RWPE1 (cell line): ENCODE results near the gene PUS1.

ENCODE experiments used
- CTCF ChIA-PET: fragments of 350-600 bp; sonication (Branson Sonifier 250); formaldehyde crosslinking; extraction: SDS; loops from one replicate; lab custom pipeline; 2021; lab: Yijun Ruan, JAX
- POLR2A ChIA-PET: fragments of 400-600 bp; formaldehyde crosslinking; extraction: SDS; loops from one replicate; lab custom pipeline; 2020; ENCODE audit warnings: antibody characterized with exemption; ENCODE audit not compliant: low non-redundant PET; lab: Yijun Ruan, JAX
- DNase-seq: peaks from one replicate; pipeline ENCODE4 v3.0.0; 2012; ENCODE audit warnings: low spot score
- H3K27ac ChIP-seq: fragments of 450-650 bp; 2 replicates; pipeline ENCODE4 v1.5.1; 2017
- TF ChIP-seq, protein P1 (sequence below): fragments of 450-650 bp; conservative IDR thresholded peaks from 2 replicates; pipeline ENCODE4 v1.5.1; 2017; ENCODE audit warnings: low read depth, mild to moderate bottlenecking

Gene PUS1

DNA sequence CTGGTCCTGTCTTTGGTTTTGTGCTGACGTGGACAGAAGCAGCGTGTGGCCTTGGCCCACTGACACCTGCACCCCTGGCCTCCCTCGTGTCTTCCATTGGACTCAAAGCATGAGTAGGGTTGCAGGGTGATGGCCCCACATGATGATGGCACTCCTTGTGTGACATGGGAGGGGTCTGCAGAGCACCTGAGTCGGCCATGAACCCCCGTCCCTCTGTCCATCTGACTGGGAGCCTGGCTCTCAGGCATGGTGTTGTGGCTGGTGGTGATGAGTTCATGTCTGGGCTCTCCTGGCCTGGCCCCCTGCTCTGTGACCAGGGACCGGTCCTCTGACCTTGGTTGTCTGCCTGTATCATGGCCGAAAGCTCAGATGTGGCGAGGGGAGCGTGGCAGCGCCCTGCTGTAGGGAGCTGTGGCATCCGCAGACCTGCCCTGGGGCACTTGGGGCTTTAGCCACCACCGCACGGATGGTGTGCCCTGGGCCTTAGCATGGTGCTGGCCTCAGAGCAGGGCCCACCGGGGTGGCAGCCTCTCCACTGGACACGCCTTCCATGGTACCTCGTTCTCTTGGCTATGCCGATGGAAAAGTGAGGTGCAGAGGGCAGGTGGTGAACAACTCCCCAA lies 17.9 kb upstream of the PUS1 start:
- DNase-seq, result no peak
- TF ChIP-seq, protein P1, sequence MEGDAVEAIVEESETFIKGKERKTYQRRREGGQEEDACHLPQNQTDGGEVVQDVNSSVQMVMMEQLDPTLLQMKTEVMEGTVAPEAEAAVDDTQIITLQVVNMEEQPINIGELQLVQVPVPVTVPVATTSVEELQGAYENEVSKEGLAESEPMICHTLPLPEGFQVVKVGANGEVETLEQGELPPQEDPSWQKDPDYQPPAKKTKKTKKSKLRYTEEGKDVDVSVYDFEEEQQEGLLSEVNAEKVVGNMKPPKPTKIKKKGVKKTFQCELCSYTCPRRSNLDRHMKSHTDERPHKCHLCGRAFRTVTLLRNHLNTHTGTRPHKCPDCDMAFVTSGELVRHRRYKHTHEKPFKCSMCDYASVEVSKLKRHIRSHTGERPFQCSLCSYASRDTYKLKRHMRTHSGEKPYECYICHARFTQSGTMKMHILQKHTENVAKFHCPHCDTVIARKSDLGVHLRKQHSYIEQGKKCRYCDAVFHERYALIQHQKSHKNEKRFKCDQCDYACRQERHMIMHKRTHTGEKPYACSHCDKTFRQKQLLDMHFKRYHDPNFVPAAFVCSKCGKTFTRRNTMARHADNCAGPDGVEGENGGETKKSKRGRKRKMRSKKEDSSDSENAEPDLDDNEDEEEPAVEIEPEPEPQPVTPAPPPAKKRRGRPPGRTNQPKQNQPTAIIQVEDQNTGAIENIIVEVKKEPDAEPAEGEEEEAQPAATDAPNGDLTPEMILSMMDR, result no peak
- ChIA-PET POLR2A (no interaction called here), CTCF (interaction anchor here (0.6 to 0.7 kb wide), 2 partner anchors 17 to 23 kb away, joined by 3 read pairs; no protein-coding TSS in a partner anchor)
- H3K27ac ChIP-seq, result peak overlapping the region; percentile 68

DNA sequence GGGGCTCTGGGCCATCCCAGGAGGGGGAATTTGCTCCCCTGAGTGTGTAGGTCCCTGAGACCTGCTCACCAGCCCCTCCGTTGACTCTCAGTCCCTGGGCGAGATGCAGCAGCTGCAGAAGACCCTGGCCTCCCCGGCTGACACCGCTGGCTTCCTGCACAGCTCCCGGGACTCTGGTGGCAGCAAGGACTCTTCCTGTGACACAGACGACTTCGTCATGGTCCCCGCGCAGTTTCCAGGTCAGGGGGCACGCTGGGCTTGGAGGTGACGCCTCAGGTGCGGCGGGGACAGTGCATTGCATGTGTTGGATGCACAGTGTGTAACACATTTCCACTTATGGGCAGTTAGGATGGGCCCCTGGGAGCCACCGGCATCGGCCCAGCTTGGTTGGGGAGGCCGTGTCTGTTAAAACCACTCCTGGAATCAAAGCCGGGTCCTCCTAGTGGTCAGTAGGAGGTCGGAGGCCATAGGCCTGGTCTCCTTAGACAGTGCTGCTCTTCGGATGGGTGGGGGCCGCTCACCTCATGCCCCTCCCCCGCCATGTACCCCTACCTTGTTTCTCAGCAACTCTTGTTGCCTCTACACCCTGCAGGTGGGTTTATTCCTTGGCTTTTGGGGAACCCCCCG lies 17.1 kb upstream of the PUS1 start:
- TF ChIP-seq, protein P1, result no peak
- CTCF ChIA-PET, result interaction anchor here (0.6 to 1.2 kb wide), 3 partner anchors 16 to 22 kb away, joined by 3 read pairs; partner anchors contain the start of gene PUS1
- no peak for DNase-seq
- POLR2A ChIA-PET, result interaction anchor here (0.6 kb wide), 1 partner anchor 11 kb away, joined by 5 read pairs; no protein-coding TSS in a partner anchor
- H3K27ac ChIP-seq, result peak overlapping the region; percentile 68

DNA sequence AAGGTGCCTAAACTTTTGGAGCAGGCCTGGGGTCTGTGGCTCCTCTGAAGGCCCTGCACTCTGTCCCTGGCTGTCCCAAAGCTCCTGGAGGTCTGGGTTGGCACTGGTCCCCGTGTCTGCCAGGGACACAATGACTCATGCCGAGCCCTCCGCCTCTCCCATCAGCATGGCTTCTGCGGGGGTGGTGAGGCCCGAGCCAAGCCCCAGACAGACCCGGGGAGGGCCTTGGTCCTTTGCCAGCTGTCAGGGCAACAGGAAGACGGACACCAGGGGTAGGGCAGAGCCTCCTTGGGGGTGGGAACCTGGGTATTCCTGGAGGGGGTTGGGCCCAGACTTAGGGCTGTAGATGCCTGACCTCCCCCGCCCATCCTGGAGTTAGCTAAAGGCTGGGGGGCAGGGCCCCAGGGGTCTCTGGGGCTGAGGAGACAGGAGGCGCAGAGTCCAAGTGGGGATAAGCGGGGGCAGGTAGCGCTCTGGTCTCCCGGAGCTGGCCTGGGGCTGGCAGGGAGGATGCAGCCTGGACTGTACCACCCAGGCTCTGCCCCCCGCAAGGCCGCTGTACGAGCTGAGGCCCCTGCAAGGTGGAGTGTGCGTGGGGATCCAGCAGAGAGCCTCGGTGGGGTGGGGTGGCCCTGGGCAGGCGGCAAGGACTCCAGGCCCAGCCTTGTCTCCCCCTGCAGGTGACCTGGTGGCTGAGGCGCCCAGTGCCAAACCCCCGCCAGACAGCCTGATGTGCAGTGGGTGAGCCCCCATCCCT lies 16.4 kb upstream of the PUS1 start:
- TF ChIP-seq, protein P1, result no peak
- ChIA-PET POLR2A (no interaction called here), CTCF (interaction anchor here (1.2 kb wide), 1 partner anchor 17 kb away, joined by 3 read pairs; the partner anchor contains the start of gene PUS1)
- DNase-seq, result peak; percentile 72
- H3K27ac ChIP-seq, result peak overlapping the region; percentile 68

DNA sequence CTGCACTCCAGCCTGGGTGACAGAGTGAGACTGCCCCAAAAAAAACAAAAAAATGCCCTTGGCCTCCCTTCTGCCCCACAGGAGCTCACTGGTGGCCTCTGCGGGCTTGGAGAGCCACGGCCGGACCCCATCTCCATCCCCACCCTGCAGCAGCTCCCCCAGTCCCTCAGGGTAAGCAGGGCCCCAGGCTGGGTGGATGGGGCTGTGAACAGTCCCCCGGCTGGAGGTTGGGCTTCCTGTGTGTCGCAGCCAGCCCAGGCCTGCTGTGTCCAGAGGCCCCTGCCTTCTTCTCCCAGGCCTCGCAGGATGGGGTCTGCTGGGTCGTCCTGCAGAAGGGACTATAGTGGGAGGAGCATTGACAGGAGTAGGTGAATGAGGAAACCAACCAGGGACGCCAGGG lies 15.4 kb upstream of the PUS1 start:
- CTCF ChIA-PET, result no interaction called here
- DNase-seq, result no peak
- POLR2A ChIA-PET, result no interaction called here
- TF ChIP-seq, protein P1, result no peak
- H3K27ac ChIP-seq, result peak overlapping the region; percentile 68; the same call in 1 of the 2 replicates

DNA sequence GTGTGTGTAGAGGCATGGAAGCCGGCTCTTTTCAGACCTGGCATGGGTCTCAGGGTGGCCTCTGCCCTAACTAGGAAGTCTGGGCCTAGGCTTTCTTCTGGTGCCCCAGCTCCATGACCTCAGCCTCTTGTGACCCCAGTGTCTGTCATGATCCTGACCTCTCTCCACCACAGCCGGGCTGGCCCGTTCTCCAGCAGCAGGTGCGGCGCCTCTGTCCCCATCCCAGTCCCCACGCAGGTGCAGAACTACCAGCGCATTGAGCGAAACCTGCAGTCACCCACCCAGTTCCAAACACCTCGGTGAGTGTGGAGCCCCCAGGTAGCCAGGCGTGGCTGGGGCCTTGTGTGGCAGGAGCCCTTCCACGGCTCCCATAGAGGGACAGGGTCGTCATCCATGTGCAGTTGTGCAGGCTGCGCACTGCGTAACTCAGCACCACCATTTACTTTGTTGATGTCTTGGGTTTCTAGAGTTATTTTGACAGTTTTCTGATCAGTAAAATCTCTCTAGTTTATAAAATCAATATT lies 14.8 kb upstream of the PUS1 start:
- ChIA-PET POLR2A (no interaction called here), CTCF (no interaction called here)
- TF ChIP-seq, protein P1, result no peak
- no peak for DNase-seq
- 0 out of 2 replicates have a peak overlapping the region, but pooled peaks have one; percentile 68 for H3K27ac ChIP-seq
